M059J (cell line): ENCODE measurements around the gene EIF3L. TPM values are rescaled to one million over a fixed set of nuclear protein-coding genes. Genes with fewer than 3 reads are reported as not detected.

Experiments used
- DNase-seq: peaks from one replicate; pipeline ENCODE4 v3.0.0-alpha.2; 2012; ENCODE audit warnings: low read depth
- total RNA-seq: library from RNA; depleted of rRNA; stranded (reverse); fragments of >200 nt; shearing (Covaris generic); gene quantifications from 2 replicates; pipeline ENCODE4 v1.2.3, GENCODE V29; 2014; rRNA removed

The EIF3L gene
- total RNA-seq, 1 experiment from 2014 or later = 156 TPM

- DNase-seq = no peak
Observed at GRCh38 chr22:37926771-37927636, 77.8 kb downstream of the EIF3L start.

- no peak for DNase-seq
Observed at GRCh38 chr22:37927637-37927936, 78.4 kb downstream of the EIF3L start.

GRCh38 chr22:37929390-37929789 lies 80.2 kb downstream of the EIF3L start:
- no peak for DNase-seq

- no peak for DNase-seq
Observed at GRCh38 chr22:37930270-37930951, 81.2 kb downstream of the EIF3L start.

GRCh38 chr22:37930952-37931440 lies 81.8 kb downstream of the EIF3L start:
- no peak for DNase-seq

- no peak for DNase-seq
Observed at GRCh38 chr22:37931893-37932389, 82.7 kb downstream of the EIF3L start.

GRCh38 chr22:37932401-37932800 lies 83.2 kb downstream of the EIF3L start:
- DNase-seq = no peak

GRCh38 chr22:37932821-37933578 lies 83.8 kb downstream of the EIF3L start:
- no peak for DNase-seq

GRCh38 chr22:37933711-37934376 lies 84.6 kb downstream of the EIF3L start:
- DNase-seq = peak; percentile 92

Other genes starting within 250 kb of the EIF3L start
- gene GGA1, start 240.6 kb upstream of the EIF3L start, total RNA-seq = 11.7 and 21.8 TPM in 2 replicates
- gene SH3BP1, start 209.8 kb upstream of the EIF3L start, total RNA-seq = 0.86 and 1.5 TPM in 2 replicates
- 29.8 and 32.6 TPM in 2 replicates for gene PDXP, start 190.7 kb upstream of the EIF3L start, total RNA-seq
- 2,501 and 2,563 TPM in 2 replicates for gene LGALS1, start 173.8 kb upstream of the EIF3L start, total RNA-seq
- 20.6 and 25.9 TPM in 2 replicates for gene NOL12, start 163.1 kb upstream of the EIF3L start, total RNA-seq
- 42.5 and 68.1 TPM in 2 replicates for gene TRIOBP, start 152.4 kb upstream of the EIF3L start, total RNA-seq
- gene GCAT, start 41.5 kb upstream of the EIF3L start, total RNA-seq = 18.3 and 26.4 TPM in 2 replicates
- not detected in 2 replicates for gene GALR3, start 26.0 kb upstream of the EIF3L start, total RNA-seq
- gene ANKRD54, start 5.1 kb upstream of the EIF3L start, total RNA-seq = 17.0 and 20.6 TPM in 2 replicates
- gene MICALL1, start 56.9 kb downstream of the EIF3L start, total RNA-seq = 7.1 and 13.7 TPM in 2 replicates
- gene C22orf23, start 104.2 kb downstream of the EIF3L start, total RNA-seq = 0.05 and 0.22 TPM in 2 replicates
- 77.2 and 91.6 TPM in 2 replicates for gene POLR2F, start 104.3 kb downstream of the EIF3L start, total RNA-seq
- not detected in 2 replicates for gene SOX10, start 135.1 kb downstream of the EIF3L start, total RNA-seq
- 21.7 and 26.8 TPM in 2 replicates for gene PICK1, start 208.0 kb downstream of the EIF3L start, total RNA-seq
- gene SLC16A8, start 234.8 kb downstream of the EIF3L start, total RNA-seq = not detected in 2 replicates